ENCODE measurements around the gene LMTK3. TPM values are rescaled to one million over a fixed set of nuclear protein-coding genes. Genes with fewer than 3 reads are reported as not detected.
A peak's percentile ranks its signal among the peaks of the same experiment; 100 is the strongest.

LMTK3 gene
- total and polyA plus RNA-seq, 2 experiments from 2014 or later: 0.22 TPM; not detected in 1

GRCh38 chr19:48547722-48548121, 36.1 kb upstream of the LMTK3 start:
- Histone ChIP-seq H3K36me3 (ENCODE audit: low read depth) (no peaks in the 10 kb centered on the region), H3K4me3 (no peak overlapping the region), H3K9me2 (ENCODE audit: insufficient read depth) (no peaks in the 10 kb centered on the region), H3K4me1 (ENCODE audit: insufficient read depth) (no peaks in the 10 kb centered on the region), H3K9ac (no peak overlapping the region), H3F3A (ENCODE audit: insufficient read depth) (no peaks in the 10 kb centered on the region), H4K20me1 (ENCODE audit: insufficient read depth) (no peaks in the 10 kb centered on the region), H3K4me2 (ENCODE audit: unreplicated experiment) (no peak overlapping the region), H2AFZ (no peak overlapping the region), H3K9me3 (ENCODE audit: low read depth) (no peaks in the 10 kb centered on the region), H3K79me2 (ENCODE audit: insufficient read depth) (no peaks in the 10 kb centered on the region), H3K27ac (no peak overlapping the region), H3K27me3 (replicated peaks; ENCODE audit: insufficient read depth) (no peaks in the 10 kb centered on the region; the same call in 1 of the 2 replicates)
- in situ Hi-C loops (cut with MboI): no loop called here
- TF ChIP-seq EZH2 (IDR thresholded peaks at IDR 0.05; ENCODE audit: insufficient read depth, poor library complexity, severe bottlenecking) (no peak), EZH2phosphoT487 (IDR thresholded peaks at IDR 0.05; ENCODE audit: insufficient read depth, low read depth) (no peak)
- no peak for DNase-seq
- 30 to 31% methylated on average over 1 of the region's 1 CpG for WGBS, 2 experiments (ENCODE audit: low coverage in 1 of 2, low lambda C conversion rate in 2 of 2, missing lambda C conversion rate in 2 of 2)

GRCh38 chr19:48544856-48545750, 33.5 kb upstream of the LMTK3 start:
- Histone ChIP-seq H2AFZ (no peak overlapping the region), H3K9ac (no peak overlapping the region), H4K20me1 (ENCODE audit: insufficient read depth) (no peaks in the 10 kb centered on the region), H3K9me2 (ENCODE audit: insufficient read depth) (no peaks in the 10 kb centered on the region), H3K36me3 (ENCODE audit: low read depth) (no peaks in the 10 kb centered on the region), H3K4me2 (ENCODE audit: unreplicated experiment) (no peak overlapping the region), H3K79me2 (ENCODE audit: insufficient read depth) (no peaks in the 10 kb centered on the region), H3K9me3 (ENCODE audit: low read depth) (no peaks in the 10 kb centered on the region), H3K4me3 (no peak overlapping the region), H3K27ac (no peak overlapping the region), H3K27me3 (replicated peaks; ENCODE audit: insufficient read depth) (no peaks in the 10 kb centered on the region; the same call in 1 of the 2 replicates), H3F3A (ENCODE audit: insufficient read depth) (no peaks in the 10 kb centered on the region), H3K4me1 (ENCODE audit: insufficient read depth) (no peaks in the 10 kb centered on the region)
- in situ Hi-C loops (cut with MboI): no loop called here
- TF ChIP-seq EZH2 (IDR thresholded peaks at IDR 0.05; ENCODE audit: insufficient read depth, poor library complexity, severe bottlenecking) (no peak), EZH2phosphoT487 (IDR thresholded peaks at IDR 0.05; ENCODE audit: insufficient read depth, low read depth) (no peak)
- no peak for DNase-seq
- WGBS, 2 experiments (ENCODE audit: low coverage in 1 of 2, low lambda C conversion rate in 2 of 2, missing lambda C conversion rate in 2 of 2): 32% methylated on average over 18 to 25 of the region's 25 CpGs

- no peak overlapping the region for H3K4me3 ChIP-seq
- no peaks in the 10 kb centered on the region for H4K20me1 ChIP-seq (ENCODE audit: insufficient read depth)
- H3K4me2 ChIP-seq (ENCODE audit: unreplicated experiment): peak overlapping the region; percentile 12
- TF ChIP-seq EZH2phosphoT487 (IDR thresholded peaks at IDR 0.05; ENCODE audit: insufficient read depth, low read depth): no peak
- TF ChIP-seq EZH2 (IDR thresholded peaks at IDR 0.05; ENCODE audit: insufficient read depth, poor library complexity, severe bottlenecking): no peak
- no peak overlapping the region for H3K27ac ChIP-seq
- H3K27me3 ChIP-seq (replicated peaks; ENCODE audit: insufficient read depth): no peaks in the 10 kb centered on the region; the same call in 1 of the 2 replicates
- WGBS, 2 experiments (ENCODE audit: low coverage in 1 of 2, low lambda C conversion rate in 2 of 2, missing lambda C conversion rate in 2 of 2): 15 to 26% methylated on average over 17 to 19 of the region's 19 CpGs
- no peaks in the 10 kb centered on the region for H3K9me3 ChIP-seq (ENCODE audit: low read depth)
- no peaks in the 10 kb centered on the region for H3K79me2 ChIP-seq (ENCODE audit: insufficient read depth)
- peak; percentile 82 for DNase-seq
- no peaks in the 10 kb centered on the region for H3F3A ChIP-seq (ENCODE audit: insufficient read depth)
- H3K9ac ChIP-seq: no peak overlapping the region
- peak overlapping the region; percentile 36; the same call in 1 of the 2 replicates for H2AFZ ChIP-seq
- H3K36me3 ChIP-seq (ENCODE audit: low read depth): no peaks in the 10 kb centered on the region
- in situ Hi-C loops (cut with MboI): no loop called here
- H3K9me2 ChIP-seq (ENCODE audit: insufficient read depth): no peaks in the 10 kb centered on the region
- no peaks in the 10 kb centered on the region for H3K4me1 ChIP-seq (ENCODE audit: insufficient read depth)
Measured at GRCh38 chr19:48543121-48543710, 31.6 kb upstream of the LMTK3 start.

- Histone ChIP-seq H3K9ac (no peak overlapping the region), H3K27ac (no peak overlapping the region), H4K20me1 (ENCODE audit: insufficient read depth) (no peaks in the 10 kb centered on the region), H3K27me3 (replicated peaks; ENCODE audit: insufficient read depth) (no peaks in the 10 kb centered on the region; the same call in 1 of the 2 replicates), H3K79me2 (ENCODE audit: insufficient read depth) (no peaks in the 10 kb centered on the region), H3K4me2 (ENCODE audit: unreplicated experiment) (no peak overlapping the region), H3F3A (ENCODE audit: insufficient read depth) (no peaks in the 10 kb centered on the region), H3K4me3 (no peak overlapping the region), H3K9me3 (ENCODE audit: low read depth) (no peaks in the 10 kb centered on the region), H3K36me3 (ENCODE audit: low read depth) (no peaks in the 10 kb centered on the region), H3K9me2 (ENCODE audit: insufficient read depth) (no peaks in the 10 kb centered on the region), H2AFZ (no peak overlapping the region), H3K4me1 (ENCODE audit: insufficient read depth) (no peaks in the 10 kb centered on the region)
- no peak for DNase-seq
- in situ Hi-C loops (cut with MboI): no loop called here
- TF ChIP-seq EZH2 (IDR thresholded peaks at IDR 0.05; ENCODE audit: insufficient read depth, poor library complexity, severe bottlenecking) (no peak), EZH2phosphoT487 (IDR thresholded peaks at IDR 0.05; ENCODE audit: insufficient read depth, low read depth) (no peak)
- 90 to 92% methylated on average over 6 of the region's 6 CpGs for WGBS, 2 experiments (ENCODE audit: low coverage in 1 of 2, low lambda C conversion rate in 2 of 2, missing lambda C conversion rate in 2 of 2)
Measured at GRCh38 chr19:48541813-48542212, 30.2 kb upstream of the LMTK3 start.

Measured in GM23248 (cell line).